ENCODE measurements around the gene MAP4K4. TPM values are rescaled to one million over a fixed set of nuclear protein-coding genes. Genes with fewer than 3 reads are reported as not detected.

Gene MAP4K4
- total and polyA plus RNA-seq, 2 of the 13 experiments (the other 11 are each of a cell fraction or from before 2014, with no cell fraction given) = 105 to 264 TPM

DNA sequence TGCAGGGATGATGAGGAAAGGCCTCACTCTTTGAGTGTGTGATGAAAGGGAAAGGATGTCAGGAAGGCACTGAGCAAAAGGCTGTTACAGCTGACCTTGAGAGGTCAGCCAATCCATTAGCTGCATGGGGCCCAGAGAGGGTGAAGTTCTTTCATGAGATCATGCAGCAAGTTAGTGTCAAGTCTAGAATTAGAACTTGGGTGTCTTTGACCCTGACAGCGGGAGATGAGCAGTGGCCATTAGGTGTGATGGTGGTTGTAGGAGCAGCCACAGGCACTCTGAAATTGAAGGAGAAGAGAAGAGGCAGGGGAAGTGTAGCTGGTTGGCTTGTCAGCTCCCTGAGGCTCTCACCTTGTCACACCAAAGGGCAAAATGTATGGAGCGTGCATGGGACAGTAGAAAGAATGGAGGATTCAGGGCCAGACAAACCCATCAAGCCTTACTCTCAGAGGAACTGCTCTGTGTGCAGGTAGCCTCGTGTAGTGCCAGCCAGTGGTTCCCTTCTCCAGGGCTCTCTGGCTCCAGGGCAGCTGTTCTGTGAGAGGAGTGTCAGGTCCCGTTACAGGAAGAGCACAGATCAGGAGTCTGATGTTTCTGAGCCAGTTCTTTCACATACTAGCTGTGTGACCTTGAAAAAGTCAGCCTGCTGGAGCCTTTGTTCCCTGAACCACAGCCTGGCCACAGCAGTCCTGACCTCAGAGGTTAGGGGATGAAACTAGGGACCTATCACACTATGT, 35.9 kb downstream of the MAP4K4 start (continued):
- no peak for TF ChIP-seq ATM (IDR thresholded peaks at IDR 0.05; ENCODE audit: borderline replicate concordance)
- no peak; the same call in 1 of the 2 replicates for TF ChIP-seq ZNF563 (CRISPR knock-in tag; IDR thresholded peaks at IDR 0.05)
- TF ChIP-seq, protein P1, sequence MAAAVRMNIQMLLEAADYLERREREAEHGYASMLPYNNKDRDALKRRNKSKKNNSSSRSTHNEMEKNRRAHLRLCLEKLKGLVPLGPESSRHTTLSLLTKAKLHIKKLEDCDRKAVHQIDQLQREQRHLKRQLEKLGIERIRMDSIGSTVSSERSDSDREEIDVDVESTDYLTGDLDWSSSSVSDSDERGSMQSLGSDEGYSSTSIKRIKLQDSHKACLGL (CRISPR knock-in tag; IDR thresholded peaks at IDR 0.05) = no peak
- no peak for TF ChIP-seq NR3C1 (CRISPR knock-in tag; IDR thresholded peaks at IDR 0.05)
- 0 out of 4 replicates have a peak, but pooled peaks of 1 of the 2 experiments have one; percentile 0 for TF ChIP-seq MAFK (conservative IDR thresholded peaks at IDR 0.05 in 1 of 2, IDR thresholded peaks at IDR 0.05 in 1 of 2; ENCODE audit: low read length in 2 of 2)
- no peak for TF ChIP-seq SMAD3 (CRISPR knock-in tag; IDR thresholded peaks at IDR 0.05)
- TF ChIP-seq, protein P2, sequence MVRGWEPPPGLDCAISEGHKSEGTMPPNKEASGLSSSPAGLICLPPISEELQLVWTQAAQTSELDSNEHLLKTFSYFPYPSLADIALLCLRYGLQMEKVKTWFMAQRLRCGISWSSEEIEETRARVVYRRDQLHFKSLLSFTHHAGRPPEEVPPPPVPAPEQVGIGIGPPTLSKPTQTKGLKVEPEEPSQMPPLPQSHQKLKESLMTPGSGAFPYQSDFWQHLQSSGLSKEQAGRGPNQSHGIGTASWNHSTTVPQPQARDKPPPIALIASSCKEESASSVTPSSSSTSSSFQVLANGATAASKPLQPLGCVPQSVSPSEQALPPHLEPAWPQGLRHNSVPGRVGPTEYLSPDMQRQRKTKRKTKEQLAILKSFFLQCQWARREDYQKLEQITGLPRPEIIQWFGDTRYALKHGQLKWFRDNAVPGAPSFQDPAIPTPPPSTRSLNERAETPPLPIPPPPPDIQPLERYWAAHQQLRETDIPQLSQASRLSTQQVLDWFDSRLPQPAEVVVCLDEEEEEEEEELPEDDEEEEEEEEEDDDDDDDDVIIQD (CRISPR knock-in tag; IDR thresholded peaks at IDR 0.05; ENCODE audit: low read depth) = peak; percentile 80
- TF ChIP-seq, protein P3, sequence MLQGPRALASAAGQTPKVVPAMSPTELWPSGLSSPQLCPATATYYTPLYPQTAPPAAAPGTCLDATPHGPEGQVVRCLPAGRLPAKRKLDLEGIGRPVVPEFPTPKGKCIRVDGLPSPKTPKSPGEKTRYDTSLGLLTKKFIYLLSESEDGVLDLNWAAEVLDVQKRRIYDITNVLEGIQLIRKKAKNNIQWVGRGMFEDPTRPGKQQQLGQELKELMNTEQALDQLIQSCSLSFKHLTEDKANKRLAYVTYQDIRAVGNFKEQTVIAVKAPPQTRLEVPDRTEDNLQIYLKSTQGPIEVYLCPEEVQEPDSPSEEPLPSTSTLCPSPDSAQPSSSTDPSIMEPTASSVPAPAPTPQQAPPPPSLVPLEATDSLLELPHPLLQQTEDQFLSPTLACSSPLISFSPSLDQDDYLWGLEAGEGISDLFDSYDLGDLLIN (CRISPR knock-in tag; IDR thresholded peaks at IDR 0.05; ENCODE audit: borderline replicate concordance) = no peak
- TF ChIP-seq SYNCRIP (IDR thresholded peaks at IDR 0.05; ENCODE audit: insufficient read depth, low read depth, low read length) = no peak
- TF ChIP-seq, protein P4, sequence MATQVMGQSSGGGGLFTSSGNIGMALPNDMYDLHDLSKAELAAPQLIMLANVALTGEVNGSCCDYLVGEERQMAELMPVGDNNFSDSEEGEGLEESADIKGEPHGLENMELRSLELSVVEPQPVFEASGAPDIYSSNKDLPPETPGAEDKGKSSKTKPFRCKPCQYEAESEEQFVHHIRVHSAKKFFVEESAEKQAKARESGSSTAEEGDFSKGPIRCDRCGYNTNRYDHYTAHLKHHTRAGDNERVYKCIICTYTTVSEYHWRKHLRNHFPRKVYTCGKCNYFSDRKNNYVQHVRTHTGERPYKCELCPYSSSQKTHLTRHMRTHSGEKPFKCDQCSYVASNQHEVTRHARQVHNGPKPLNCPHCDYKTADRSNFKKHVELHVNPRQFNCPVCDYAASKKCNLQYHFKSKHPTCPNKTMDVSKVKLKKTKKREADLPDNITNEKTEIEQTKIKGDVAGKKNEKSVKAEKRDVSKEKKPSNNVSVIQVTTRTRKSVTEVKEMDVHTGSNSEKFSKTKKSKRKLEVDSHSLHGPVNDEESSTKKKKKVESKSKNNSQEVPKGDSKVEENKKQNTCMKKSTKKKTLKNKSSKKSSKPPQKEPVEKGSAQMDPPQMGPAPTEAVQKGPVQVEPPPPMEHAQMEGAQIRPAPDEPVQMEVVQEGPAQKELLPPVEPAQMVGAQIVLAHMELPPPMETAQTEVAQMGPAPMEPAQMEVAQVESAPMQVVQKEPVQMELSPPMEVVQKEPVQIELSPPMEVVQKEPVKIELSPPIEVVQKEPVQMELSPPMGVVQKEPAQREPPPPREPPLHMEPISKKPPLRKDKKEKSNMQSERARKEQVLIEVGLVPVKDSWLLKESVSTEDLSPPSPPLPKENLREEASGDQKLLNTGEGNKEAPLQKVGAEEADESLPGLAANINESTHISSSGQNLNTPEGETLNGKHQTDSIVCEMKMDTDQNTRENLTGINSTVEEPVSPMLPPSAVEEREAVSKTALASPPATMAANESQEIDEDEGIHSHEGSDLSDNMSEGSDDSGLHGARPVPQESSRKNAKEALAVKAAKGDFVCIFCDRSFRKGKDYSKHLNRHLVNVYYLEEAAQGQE (IDR thresholded peaks at IDR 0.05; ENCODE audit: borderline replicate concordance in 1 of 2, low read depth in 1 of 2, low read length in 2 of 2) = peak in 1 of 2 experiments; percentile 21; a peak in 1 of 4 replicates
- TF ChIP-seq ZNF850 (CRISPR knock-in tag; conservative IDR thresholded peaks at IDR 0.05) = no peak
- TF ChIP-seq, protein P5, sequence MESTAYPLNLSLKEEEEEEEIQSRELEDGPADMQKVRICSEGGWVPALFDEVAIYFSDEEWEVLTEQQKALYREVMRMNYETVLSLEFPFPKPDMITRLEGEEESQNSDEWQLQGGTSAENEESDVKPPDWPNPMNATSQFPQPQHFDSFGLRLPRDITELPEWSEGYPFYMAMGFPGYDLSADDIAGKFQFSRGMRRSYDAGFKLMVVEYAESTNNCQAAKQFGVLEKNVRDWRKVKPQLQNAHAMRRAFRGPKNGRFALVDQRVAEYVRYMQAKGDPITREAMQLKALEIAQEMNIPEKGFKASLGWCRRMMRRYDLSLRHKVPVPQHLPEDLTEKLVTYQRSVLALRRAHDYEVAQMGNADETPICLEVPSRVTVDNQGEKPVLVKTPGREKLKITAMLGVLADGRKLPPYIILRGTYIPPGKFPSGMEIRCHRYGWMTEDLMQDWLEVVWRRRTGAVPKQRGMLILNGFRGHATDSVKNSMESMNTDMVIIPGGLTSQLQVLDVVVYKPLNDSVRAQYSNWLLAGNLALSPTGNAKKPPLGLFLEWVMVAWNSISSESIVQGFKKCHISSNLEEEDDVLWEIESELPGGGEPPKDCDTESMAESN (CRISPR knock-in tag; conservative IDR thresholded peaks at IDR 0.05) = peak; percentile 81
- no peak for TF ChIP-seq ZNF780A (CRISPR knock-in tag; IDR thresholded peaks at IDR 0.05)
- TF ChIP-seq GABPA (IDR thresholded peaks at IDR 0.05; ENCODE audit: low read depth, low read length) = no peak
- peak; percentile 25; the same call in 1 of the 2 replicates for TF ChIP-seq GABPA (CRISPR knock-in tag; IDR thresholded peaks at IDR 0.05; ENCODE audit: low read depth)
- TF ChIP-seq ZNF263 (CRISPR knock-in tag; IDR thresholded peaks at IDR 0.05) = peak; percentile 79
- TF ChIP-seq, protein P6, sequence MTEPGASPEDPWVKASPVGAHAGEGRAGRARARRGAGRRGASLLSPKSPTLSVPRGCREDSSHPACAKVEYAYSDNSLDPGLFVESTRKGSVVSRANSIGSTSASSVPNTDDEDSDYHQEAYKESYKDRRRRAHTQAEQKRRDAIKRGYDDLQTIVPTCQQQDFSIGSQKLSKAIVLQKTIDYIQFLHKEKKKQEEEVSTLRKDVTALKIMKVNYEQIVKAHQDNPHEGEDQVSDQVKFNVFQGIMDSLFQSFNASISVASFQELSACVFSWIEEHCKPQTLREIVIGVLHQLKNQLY (CRISPR knock-in tag; IDR thresholded peaks at IDR 0.05) = peak; percentile 85; the same call in 1 of the 2 replicates
- no peak for TF ChIP-seq ZNF282 (IDR thresholded peaks at IDR 0.05; ENCODE audit: partially characterized antibody)
- no peak for TF ChIP-seq ZFYVE20 (CRISPR knock-in tag; IDR thresholded peaks at IDR 0.05; ENCODE audit: borderline replicate concordance, low read depth)
- no peak for TF ChIP-seq TARDBP (CRISPR knock-in tag; IDR thresholded peaks at IDR 0.05)
